Measurements from ENCODE around the gene TMEM220. TPM values are rescaled to one million over a fixed set of nuclear protein-coding genes. Genes with fewer than 3 reads are reported as not detected.

The TMEM220 gene
- 10 to 100 TPM in 1 of 2 donors, 1 to 10 TPM in 1; 1.4 to 10.9 TPM for total RNA-seq
- polyA plus RNA-seq (2013, experiment 1 of 2) = 1.7 TPM
- 0.41 TPM for polyA plus RNA-seq (2013, experiment 2 of 2)
- long read RNA-seq, experiment 1 = 0 reads
- long read RNA-seq, experiment 2, partial matches to known transcripts = 0 of 5 reads
- long read RNA-seq, experiment 2, other reads (novel, unspliced or antisense) = 2 of 5 reads
- long read RNA-seq, experiment 3, transcript TMEM220-201 (6 exons, 3,106 nt) = major isoform, 12 of 20 reads
- long read RNA-seq, experiment 3, partial matches to known transcripts = 0 of 20 reads
- long read RNA-seq, experiment 3, other reads (novel, unspliced or antisense) = 4 of 20 reads
- long read RNA-seq, experiment 4, partial matches to known transcripts = 0 of 1 reads
- long read RNA-seq, experiment 4, other reads (novel, unspliced or antisense) = 0 of 1 reads

DNA sequence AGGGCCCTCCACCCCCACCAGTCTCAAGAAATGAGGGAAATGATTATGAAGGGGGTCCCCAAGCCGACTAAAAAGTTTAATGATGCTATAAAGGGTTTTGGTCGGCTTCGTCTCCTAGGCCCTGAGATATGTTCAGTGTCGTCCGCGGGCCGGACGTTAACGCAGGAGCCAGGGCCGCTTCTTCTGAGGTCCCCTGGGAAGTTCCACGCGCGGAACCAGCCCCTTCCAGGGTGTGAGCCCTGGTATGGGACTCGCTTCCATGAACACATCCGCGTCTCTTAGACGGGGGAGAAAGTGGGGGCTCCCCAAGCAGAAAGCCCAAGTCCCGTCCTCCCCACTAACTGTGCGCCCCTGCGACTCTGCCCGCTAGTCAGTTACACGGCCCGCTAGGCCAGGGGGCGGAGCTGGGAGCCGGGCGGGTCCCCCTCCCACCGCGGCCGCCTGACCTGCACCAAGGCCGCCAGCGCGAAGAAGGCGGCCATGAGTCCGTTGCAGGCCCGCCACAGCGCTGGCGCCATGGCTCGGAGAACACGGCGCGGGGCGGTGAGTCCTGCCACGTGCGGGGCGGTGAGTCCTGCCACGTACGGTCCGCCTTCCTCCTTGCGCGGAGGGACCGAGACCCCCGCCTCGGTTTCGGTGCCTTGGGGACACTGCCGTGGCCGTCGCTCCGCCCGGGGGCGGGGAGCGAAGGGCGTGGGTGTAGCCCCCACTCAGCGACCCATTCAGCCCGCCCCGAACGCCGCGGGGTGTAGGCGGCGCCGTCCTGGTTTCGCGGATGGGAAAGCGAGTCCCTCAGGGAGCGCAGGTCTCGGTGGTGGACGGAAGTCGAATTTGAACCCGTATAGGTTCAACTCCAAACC lies at the start of gene TMEM220:
Gene TMEM220 (minus strand): TSS at position 690 of the 860 bp plus-strand sequence. CDS start 172 bp downstream, at position 518.
- no peaks in the 10 kb centered on the region for H3K9me3 ChIP-seq (ENCODE audit: control insufficient read depth, low read length)
- H3K4me1 Mint-ChIP-seq = peaks cover 4% of the 10 kb centered on the region
- H3K36me3 Mint-ChIP-seq (ENCODE audit: low read depth) = no peaks in the 10 kb centered on the region
- no peaks in the 10 kb centered on the region for H3K36me3 ChIP-seq (ENCODE audit: control insufficient read depth, insufficient read depth, low read length)
- peak within 1 kb of the TSS; percentile 83 for H3K4me3 ChIP-seq (ENCODE audit: low read length)
- peak within 1 kb of the TSS; percentile 77 for H3K4me3 Mint-ChIP-seq
- no peaks in the 10 kb centered on the region for H3K9me3 Mint-ChIP-seq
- TF ChIP-seq, protein P1, sequence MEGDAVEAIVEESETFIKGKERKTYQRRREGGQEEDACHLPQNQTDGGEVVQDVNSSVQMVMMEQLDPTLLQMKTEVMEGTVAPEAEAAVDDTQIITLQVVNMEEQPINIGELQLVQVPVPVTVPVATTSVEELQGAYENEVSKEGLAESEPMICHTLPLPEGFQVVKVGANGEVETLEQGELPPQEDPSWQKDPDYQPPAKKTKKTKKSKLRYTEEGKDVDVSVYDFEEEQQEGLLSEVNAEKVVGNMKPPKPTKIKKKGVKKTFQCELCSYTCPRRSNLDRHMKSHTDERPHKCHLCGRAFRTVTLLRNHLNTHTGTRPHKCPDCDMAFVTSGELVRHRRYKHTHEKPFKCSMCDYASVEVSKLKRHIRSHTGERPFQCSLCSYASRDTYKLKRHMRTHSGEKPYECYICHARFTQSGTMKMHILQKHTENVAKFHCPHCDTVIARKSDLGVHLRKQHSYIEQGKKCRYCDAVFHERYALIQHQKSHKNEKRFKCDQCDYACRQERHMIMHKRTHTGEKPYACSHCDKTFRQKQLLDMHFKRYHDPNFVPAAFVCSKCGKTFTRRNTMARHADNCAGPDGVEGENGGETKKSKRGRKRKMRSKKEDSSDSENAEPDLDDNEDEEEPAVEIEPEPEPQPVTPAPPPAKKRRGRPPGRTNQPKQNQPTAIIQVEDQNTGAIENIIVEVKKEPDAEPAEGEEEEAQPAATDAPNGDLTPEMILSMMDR (conservative IDR thresholded peaks at IDR 0.05) = no peak
- H3K27ac Mint-ChIP-seq = peak within 1 kb of the TSS; percentile 95
- peaks cover 3% of the 10 kb centered on the region for H3K27me3 Mint-ChIP-seq (ENCODE audit: insufficient read depth)
- DNase-seq = peak; percentile 96
- H3K27me3 ChIP-seq (ENCODE audit: control insufficient read depth, insufficient read depth, low read length, poor library complexity, severe bottlenecking) = no peaks in the 10 kb centered on the region
- no peak within 1 kb of the TSS for H3K27ac ChIP-seq (ENCODE audit: low read depth, low read length)
- 10 to 29% methylated on average over 23 to 76 of the region's 79 CpGs for WGBS, 2 experiments (ENCODE audit: insufficient coverage in 1 of 2, insufficient read length in 1 of 2)
- no peaks in the 10 kb centered on the region for H3K4me1 ChIP-seq (ENCODE audit: control insufficient read depth, insufficient read depth, low read length)
- H3K9ac ChIP-seq (ENCODE audit: extremely low read depth, low read length, poor library complexity, severe bottlenecking) = peak within 1 kb of the TSS; percentile 53

DNA sequence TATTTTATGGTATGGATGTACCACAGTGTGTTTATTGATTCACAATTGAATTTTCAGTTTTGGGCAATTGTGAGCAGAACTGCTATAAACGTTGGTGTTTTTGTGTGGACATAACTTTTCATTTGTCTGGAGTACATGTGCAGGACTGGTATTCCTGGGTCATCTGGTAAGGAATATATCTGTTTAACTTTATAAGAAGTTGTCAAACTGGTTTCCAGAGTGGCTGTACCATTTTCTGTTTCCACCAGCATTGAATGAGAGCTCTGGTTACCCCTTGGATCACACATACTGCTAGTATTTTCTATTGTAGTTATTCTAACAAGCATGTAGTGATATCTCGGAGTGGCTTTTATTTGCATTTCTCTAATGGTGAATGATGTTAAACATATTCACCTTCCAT lies 49.8 kb upstream of the TMEM220 start:
- Histone ChIP-seq H3K9me3 (ENCODE audit: control insufficient read depth, low read length) (peaks cover 16% of the 10 kb centered on the region), H3K27me3 (ENCODE audit: control insufficient read depth, insufficient read depth, low read length, poor library complexity, severe bottlenecking) (no peaks in the 10 kb centered on the region), H3K36me3 (ENCODE audit: control insufficient read depth, insufficient read depth, low read length) (no peaks in the 10 kb centered on the region), H3K4me1 (ENCODE audit: control insufficient read depth, insufficient read depth, low read length) (no peaks in the 10 kb centered on the region), H3K9ac (ENCODE audit: extremely low read depth, low read length, poor library complexity, severe bottlenecking) (no peak overlapping the region), H3K4me3 (ENCODE audit: low read length) (no peak overlapping the region), H3K27ac (ENCODE audit: low read depth, low read length) (no peak overlapping the region)
- H3K36me3 Mint-ChIP-seq (ENCODE audit: low read depth) = peaks cover 4% of the 10 kb centered on the region
- peaks cover 2% of the 10 kb centered on the region for H3K4me1 Mint-ChIP-seq
- H3K9me3 Mint-ChIP-seq = peaks cover 14% of the 10 kb centered on the region
- no peaks in the 10 kb centered on the region for H3K27me3 Mint-ChIP-seq (ENCODE audit: insufficient read depth)
- H3K27ac Mint-ChIP-seq = no peak overlapping the region
- DNase-seq = no peak
- WGBS, 2 experiments (ENCODE audit: insufficient coverage in 1 of 2, insufficient read length in 1 of 2) = 81 to 83% methylated on average over 1 to 2 of the region's 2 CpGs
- no peak overlapping the region for H3K4me3 Mint-ChIP-seq
- TF ChIP-seq, protein P1 (conservative IDR thresholded peaks at IDR 0.05) = no peak

DNA sequence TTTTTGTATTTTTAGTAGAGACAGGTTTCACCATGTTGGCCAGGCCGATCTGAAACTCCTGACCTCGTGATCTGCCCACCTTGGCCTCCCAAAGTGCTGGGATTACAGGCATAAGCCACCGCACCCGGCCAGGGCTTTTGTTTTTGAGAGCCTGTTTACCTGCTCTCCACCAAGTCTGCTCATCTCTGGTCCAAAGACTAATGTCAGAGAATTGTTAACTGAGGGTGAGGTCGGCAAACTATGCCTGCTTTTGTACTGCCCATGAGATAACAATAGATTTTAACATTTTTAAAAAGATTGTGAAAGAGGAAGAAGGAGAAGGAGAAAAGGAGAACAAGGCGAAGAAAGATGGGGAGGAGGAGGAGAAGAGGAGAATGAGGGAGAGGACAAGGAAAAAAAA lies 48.1 kb upstream of the TMEM220 start:
- TF ChIP-seq, protein P1 (conservative IDR thresholded peaks at IDR 0.05) = no peak
- no peaks in the 10 kb centered on the region for H3K27me3 ChIP-seq (ENCODE audit: control insufficient read depth, insufficient read depth, low read length, poor library complexity, severe bottlenecking)
- no peak overlapping the region for H3K9ac ChIP-seq (ENCODE audit: extremely low read depth, low read length, poor library complexity, severe bottlenecking)
- peaks cover 4% of the 10 kb centered on the region for H3K36me3 Mint-ChIP-seq (ENCODE audit: low read depth)
- no peak overlapping the region for H3K27ac ChIP-seq (ENCODE audit: low read depth, low read length)
- H3K9me3 ChIP-seq (ENCODE audit: control insufficient read depth, low read length) = peaks cover 16% of the 10 kb centered on the region
- H3K4me3 ChIP-seq (ENCODE audit: low read length) = no peak overlapping the region
- H3K4me1 Mint-ChIP-seq = peaks cover 8% of the 10 kb centered on the region
- H3K27me3 Mint-ChIP-seq (ENCODE audit: insufficient read depth) = peaks cover 4% of the 10 kb centered on the region
- H3K36me3 ChIP-seq (ENCODE audit: control insufficient read depth, insufficient read depth, low read length) = no peaks in the 10 kb centered on the region
- no peak overlapping the region for H3K27ac Mint-ChIP-seq
- no peaks in the 10 kb centered on the region for H3K4me1 ChIP-seq (ENCODE audit: control insufficient read depth, insufficient read depth, low read length)
- 86 to 96% methylated on average over 5 to 6 of the region's 6 CpGs for WGBS, 2 experiments (ENCODE audit: insufficient coverage in 1 of 2, insufficient read length in 1 of 2)
- no peak for DNase-seq
- peaks cover 14% of the 10 kb centered on the region for H3K9me3 Mint-ChIP-seq
- H3K4me3 Mint-ChIP-seq = no peak overlapping the region
